RPMI7951 (cell line): Measurements from ENCODE around the gene TTC39C. TPM values are rescaled to one million over a fixed set of nuclear protein-coding genes. Genes with fewer than 3 reads are reported as not detected.

ENCODE experiments used
- DNase-seq: peaks from one replicate; pipeline ENCODE4 v3.0.0-alpha.2; 2012; ENCODE audit warnings: low read depth
- total RNA-seq: library from RNA; depleted of rRNA; stranded (reverse); fragments of >200 nt; shearing (Covaris generic); gene quantifications from 2 replicates; pipeline ENCODE4 v1.2.3, GENCODE V29; 2014

Gene TTC39C
- total RNA-seq, 1 experiment from 2014 or later, result 19.0 TPM

- DNase-seq, result peak; percentile 33
Observed at GRCh38 chr18:23992089-23992940, 22.2 kb upstream of the TTC39C start.

- DNase-seq, result no peak
Observed at GRCh38 chr18:23992941-23993280, 21.6 kb upstream of the TTC39C start.

- DNase-seq, result peak; percentile 85
Observed at GRCh38 chr18:23994361-23994902, 20.1 kb upstream of the TTC39C start.

GRCh38 chr18:23995180-23995579 is 19.4 kb upstream of the TTC39C start:
- no peak for DNase-seq

GRCh38 chr18:23998018-23998417 is 16.5 kb upstream of the TTC39C start:
- no peak for DNase-seq

- no peak for DNase-seq
Observed at GRCh38 chr18:23998820-23999219, 15.7 kb upstream of the TTC39C start.

- DNase-seq, result no peak
Observed at GRCh38 chr18:24000613-24001490, 13.7 kb upstream of the TTC39C start.

- DNase-seq, result no peak
Observed at GRCh38 chr18:24002479-24002878, 12.1 kb upstream of the TTC39C start.

GRCh38 chr18:24003288-24003687 is 11.3 kb upstream of the TTC39C start:
- DNase-seq, result no peak

GRCh38 chr18:24003903-24004640 is 10.5 kb upstream of the TTC39C start:
- DNase-seq, result no peak

GRCh38 chr18:24006712-24007313 is 7.7 kb upstream of the TTC39C start:
- DNase-seq, result no peak

- no peak for DNase-seq
Observed at GRCh38 chr18:24009246-24009645, 5.3 kb upstream of the TTC39C start.

- no peak for DNase-seq
Observed at GRCh38 chr18:24009651-24010333, 4.8 kb upstream of the TTC39C start.

- no peak for DNase-seq
Observed at GRCh38 chr18:24010673-24011072, 3.9 kb upstream of the TTC39C start.

- DNase-seq, result no peak
Observed at GRCh38 chr18:24011123-24011917, 3.2 kb upstream of the TTC39C start.

GRCh38 chr18:24013051-24013450 is 1.5 kb upstream of the TTC39C start:
- no peak for DNase-seq

GRCh38 chr18:24014986-24015638 is 558 bp downstream of the TTC39C start:
- peak; percentile 76 for DNase-seq

- DNase-seq, result no peak
Observed at GRCh38 chr18:24015639-24016631, 1.4 kb downstream of the TTC39C start.
